HepG2 (cell line): ENCODE data around the gene CTNNA2. TPM values are rescaled to one million over a fixed set of nuclear protein-coding genes. Genes with fewer than 3 reads are reported as not detected.

Experiments
- ATAC-seq: fragments of 200-7000 bp; cut with Tn5 transposase; 3 replicates; pipeline ENCODE4 v1.9.1; 2020; ENCODE audit warnings: mild to moderate bottlenecking, moderate library complexity
- BruUV-seq: library from RNA; stranded (reverse); fragments of 400-500 nt; replicated peaks from 2 replicates; lab custom pipeline; 2021; lab: Mats Ljungman, UMichigan
- CTCF ChIA-PET: fragments of 300-600 bp; formaldehyde crosslinking; extraction: SDS; loops from one replicate; lab custom pipeline; 2021; ENCODE audit warnings: low total read pairs, inconsistent platforms, low intra/inter-chr PET ratio; lab: Yijun Ruan, JAX
- POLR2A ChIA-PET: fragments of 350-600 bp; sonication (Branson Sonifier 250); formaldehyde crosslinking; loops from one replicate; lab custom pipeline; 2020; ENCODE audit warnings: antibody characterized with exemption, inconsistent platforms; lab: Yijun Ruan, JAX
- DNase-seq: peaks from one replicate; pipeline ENCODE4 v3.0.0-alpha.2; 2015; ENCODE audit warnings: low spot score
- FAIRE-seq: peaks from 3 replicates; lab custom pipeline; 2011; peaks lifted over from hg19 to GRCh38; lab: Jason Lieb, UNC
- H2AFZ ChIP-seq: one replicate; pipeline ENCODE4 v1.6.1; 2011; ENCODE audit warnings: low read length, inconsistent platforms
- H3K27ac ChIP-seq: fragments of 300-600 bp; 3 replicates; pipeline ENCODE4 v1.8.0; 2011; ENCODE audit warnings: mixed run types, mild to moderate bottlenecking, mixed read lengths, low read length, inconsistent platforms; ENCODE audit not compliant: insufficient read depth; ENCODE audit errors: extremely low read length
- H3K27me3 ChIP-seq, 2 experiments: fragments of 200-600 bp in 1 of 2; 2 replicates in 1 of 2; 3 replicates in 1 of 2; pipeline versions ENCODE4 v1.6.0 to v1.8.0; 2011; ENCODE audit warnings: low read length in 2 of 2, mild to moderate bottlenecking in 2 of 2, moderate library complexity in 2 of 2, inconsistent platforms in 1 of 2; ENCODE audit not compliant: insufficient read depth in 2 of 2, control insufficient read depth in 1 of 2
- H3K36me3 ChIP-seq, 2 experiments: fragments of 200-600 bp in 1 of 2; replicated peaks in 1 of 2; 2 replicates in 1 of 2; 3 replicates in 1 of 2; pipeline versions ENCODE4 v1.5.1 to v1.8.0; 2011; ENCODE audit warnings: low read length in 2 of 2, inconsistent platforms in 1 of 2; ENCODE audit not compliant: insufficient read depth in 2 of 2, control insufficient read depth in 1 of 2
- H3K4me1 ChIP-seq: 2 replicates; pipeline ENCODE4 v1.5.1; 2012; ENCODE audit warnings: low read length, inconsistent platforms; ENCODE audit not compliant: insufficient read depth
- H3K4me2 ChIP-seq: 2 replicates; pipeline ENCODE4 v1.6.0; 2011; ENCODE audit warnings: low read depth, low read length, inconsistent platforms
- H3K4me3 ChIP-seq, 3 experiments: fragments of 200-600 bp in 1 of 3; sonication (generic), shearing (Covaris generic) in 1 of 3; replicated peaks in 1 of 3; 2 replicates each; pipeline ENCODE4 v1.5.1; 2011 to 2016; ENCODE audit warnings: low read length in 3 of 3, inconsistent platforms in 2 of 3, low read depth in 2 of 3, mild to moderate bottlenecking in 2 of 3, control low read depth in 1 of 3, mixed read lengths in 1 of 3; ENCODE audit not compliant: insufficient read depth in 1 of 3
- H3K79me2 ChIP-seq: one replicate; pipeline ENCODE4 v1.6.1; 2011; ENCODE audit warnings: low read length, inconsistent platforms; ENCODE audit not compliant: insufficient read depth
- H3K9ac ChIP-seq: 2 replicates; pipeline ENCODE4 v1.6.0; 2011; ENCODE audit warnings: mild to moderate bottlenecking, low read depth, low read length, inconsistent platforms; ENCODE audit not compliant: insufficient read depth
- H3K9me3 ChIP-seq: 2 replicates; pipeline ENCODE4 v1.5.1; 2012; ENCODE audit warnings: mild to moderate bottlenecking, low read length
- H4K20me1 ChIP-seq: 2 replicates; pipeline ENCODE4 v1.6.0; 2011; ENCODE audit warnings: inconsistent platforms, mild to moderate bottlenecking, low read length, moderate library complexity; ENCODE audit not compliant: insufficient read depth
- AHDC1 ChIP-seq: sonication (generic); formaldehyde crosslinking; IDR thresholded peaks from 2 replicates; pipeline ENCODE4 v1.5.1; 2020; ENCODE audit warnings: mild to moderate bottlenecking, missing genetic modification reagents, borderline replicate concordance
- BCL6 ChIP-seq: IDR thresholded peaks from 2 replicates; pipeline ENCODE4 v1.6.1; 2016; ENCODE audit warnings: missing genetic modification reagents, missing compliant biosample characterization
- FUBP1 ChIP-seq: sonication (generic); formaldehyde crosslinking; IDR thresholded peaks from 2 replicates; pipeline ENCODE4 v1.5.1; 2020; ENCODE audit warnings: missing genetic modification reagents, mild to moderate bottlenecking, borderline replicate concordance
- KAT7 ChIP-seq: IDR thresholded peaks from 2 replicates; pipeline ENCODE4 v1.6.1; 2018; ENCODE audit warnings: borderline replicate concordance, missing compliant biosample characterization
- KLF15 ChIP-seq: sonication (generic); formaldehyde crosslinking; IDR thresholded peaks from 2 replicates; pipeline ENCODE4 v1.8.1; 2023; ENCODE audit warnings: borderline replicate concordance, mild to moderate bottlenecking, inconsistent platforms, missing genetic modification reagents, mixed read lengths
- NRL ChIP-seq: sonication (generic); formaldehyde crosslinking; IDR thresholded peaks from 2 replicates; pipeline ENCODE4 v1.5.0; 2020; ENCODE audit warnings: missing genetic modification reagents, mild to moderate bottlenecking, moderate library complexity, borderline replicate concordance
- SNAPC4 ChIP-seq: sonication (generic); formaldehyde crosslinking; IDR thresholded peaks from 2 replicates; pipeline ENCODE4 v1.4.0; 2020; ENCODE audit warnings: mild to moderate bottlenecking, missing genetic modification reagents
- ZNF275 ChIP-seq: sonication (generic); formaldehyde crosslinking; IDR thresholded peaks from 2 replicates; pipeline ENCODE4 v1.8.0; 2022; ENCODE audit warnings: missing genetic modification reagents, mild to moderate bottlenecking, inconsistent platforms, borderline replicate concordance
- WGBS: methylation state at CpG from one replicate; pipeline ENCODE4 v1.1.6; 2017; ENCODE audit warnings: low lambda C conversion rate; 5-methylcytosine and 5-hydroxymethylcytosine counted together
- in situ Hi-C: cut with HindIII; loops from 2 replicates; pipeline ENCODE4 v1.10.0; 2017; ENCODE audit warnings: low pct_unique_long_range_greater_than_20kb; ENCODE audit not compliant: extremely low pct_ligation_motif_present
- intact Hi-C: fragments of 100-400 bp; cut with micrococcal nuclease; formaldehyde crosslinking; loops from one replicate; pipeline ENCODE4 v1.10.0; 2022; ENCODE audit not compliant: unreplicated experiment
- polyA plus RNA-seq, 8 experiments: library from polyadenylated mRNA; depleted of rRNA in 3 of 8; stranded (reverse) in 7 of 8; unstranded in 1 of 8; fragments of >200 nt; fragmentation: Illumina TruSeq in 4 of 8; extraction: Trizol in 4 of 8; gene quantifications; 2 replicates each; pipeline versions ENCODE4 v1.2.1 to v1.2.3, GENCODE V29; 2011 to 2016; ENCODE audit warnings: low read depth in 4 of 8, missing spikeins in 1 of 8, mixed read lengths in 1 of 8; ENCODE audit not compliant: insufficient read depth in 1 of 8
- total RNA-seq, 5 experiments: library from RNA; depleted of rRNA; stranded (reverse); fragments of >200 nt; fragmentation: Illumina TruSeq; extraction: Trizol; gene quantifications; 2 replicates each; pipeline ENCODE4 v1.2.3, GENCODE V29; 2016; ENCODE audit warnings: low read depth in 1 of 5

Gene CTNNA2
- total and polyA plus RNA-seq, 2 of the 13 experiments (the other 11 are each of a cell fraction or from before 2014, with no cell fraction given), result not detected

GRCh38 chr2:79569048-79569447 is 56.2 kb downstream of the CTNNA2 start:
- H3K27me3 ChIP-seq, result no peaks in the 10 kb centered on the region
- H3K4me1 ChIP-seq, result peaks cover 5% of the 10 kb centered on the region
- CTCF ChIA-PET, result no interaction called here
- no peak for FAIRE-seq
- H3K9me3 ChIP-seq, result 0 out of 2 replicates have a peak, but pooled peaks cover 8% of the 10 kb centered on the region
- no peak overlapping the region for H2AFZ ChIP-seq
- H4K20me1 ChIP-seq, result no peaks in the 10 kb centered on the region
- POLR2A ChIA-PET, result no interaction called here
- no peak overlapping the region for H3K4me3 ChIP-seq
- intact Hi-C loops (no loop called here), in situ Hi-C loops (no loop called here)
- ATAC-seq, result no peak
- no peaks in the 10 kb centered on the region for H3K36me3 ChIP-seq
- BruUV-seq, result no TSS peak
- 7% methylated on average over 5 of the region's 5 CpGs for WGBS
- H3K79me2 ChIP-seq, result no peaks in the 10 kb centered on the region
- H3K4me2 ChIP-seq, result no peak overlapping the region
- no peak overlapping the region for H3K27ac ChIP-seq
- H3K9ac ChIP-seq, result no peak overlapping the region
- DNase-seq, result no peak
- TF ChIP-seq SNAPC4 (CRISPR knock-in tag), result no peak
- TF ChIP-seq BCL6 (CRISPR knock-in tag), result no peak
- no peak for TF ChIP-seq AHDC1
- TF ChIP-seq NRL (CRISPR knock-in tag), result no peak
- no peak for TF ChIP-seq ZNF275 (CRISPR knock-in tag)
- TF ChIP-seq KAT7, result no peak
- no peak for TF ChIP-seq FUBP1 (CRISPR knock-in tag)
- no peak for TF ChIP-seq KLF15 (CRISPR knock-in tag)
